ENCODE measurements around the gene MGAT3. TPM values are rescaled to one million over a fixed set of nuclear protein-coding genes. Genes with fewer than 3 reads are reported as not detected.

MGAT3 gene
- total RNA-seq, 1 donor from 2014 or later: 32.7 TPM

- no peaks in the 10 kb centered on the region for H3K27me3 Mint-ChIP-seq
- H3K36me3 Mint-ChIP-seq (ENCODE audit: insufficient read depth): no peaks in the 10 kb centered on the region
- no peak for TF ChIP-seq CTCF (IDR thresholded peaks at IDR 0.05; ENCODE audit: unreplicated experiment)
- peak overlapping the region; percentile 60 for H3K4me3 Mint-ChIP-seq (ENCODE audit: low read depth)
- H3K4me1 Mint-ChIP-seq (ENCODE audit: low read depth): peaks cover 56% of the 10 kb centered on the region
- peak overlapping the region; percentile 96 for H3K27ac Mint-ChIP-seq
- no peak for DNase-seq (ENCODE audit: low spot score, unreplicated experiment)
- no peaks in the 10 kb centered on the region for H3K9me3 Mint-ChIP-seq (ENCODE audit: low read depth)
These were observed 13.9 kb downstream of the MGAT3 start for GRCh38 chr22:39470451-39471291.

- H3K9me3 Mint-ChIP-seq (ENCODE audit: low read depth): no peaks in the 10 kb centered on the region
- H3K27ac Mint-ChIP-seq: peak overlapping the region; percentile 96
- peaks cover 58% of the 10 kb centered on the region for H3K4me1 Mint-ChIP-seq (ENCODE audit: low read depth)
- H3K4me3 Mint-ChIP-seq (ENCODE audit: low read depth): peak overlapping the region; percentile 60
- no peaks in the 10 kb centered on the region for H3K27me3 Mint-ChIP-seq
- no peaks in the 10 kb centered on the region for H3K36me3 Mint-ChIP-seq (ENCODE audit: insufficient read depth)
- DNase-seq (ENCODE audit: low spot score, unreplicated experiment): no peak
- no peak for TF ChIP-seq CTCF (IDR thresholded peaks at IDR 0.05; ENCODE audit: unreplicated experiment)
These were observed 14.7 kb downstream of the MGAT3 start for GRCh38 chr22:39471381-39472141.

- H3K36me3 Mint-ChIP-seq (ENCODE audit: insufficient read depth): no peaks in the 10 kb centered on the region
- H3K27ac Mint-ChIP-seq: peak overlapping the region; percentile 96
- H3K4me1 Mint-ChIP-seq (ENCODE audit: low read depth): peaks cover 58% of the 10 kb centered on the region
- no peaks in the 10 kb centered on the region for H3K9me3 Mint-ChIP-seq (ENCODE audit: low read depth)
- DNase-seq (ENCODE audit: low spot score, unreplicated experiment): no peak
- H3K27me3 Mint-ChIP-seq: no peaks in the 10 kb centered on the region
- TF ChIP-seq CTCF (IDR thresholded peaks at IDR 0.05; ENCODE audit: unreplicated experiment): no peak
- H3K4me3 Mint-ChIP-seq (ENCODE audit: low read depth): peak overlapping the region; percentile 57
These were observed 16.1 kb downstream of the MGAT3 start for GRCh38 chr22:39472570-39473556.

GRCh38 chr22:39473851-39474250 is 17.0 kb downstream of the MGAT3 start:
- no peak for DNase-seq (ENCODE audit: low spot score, unreplicated experiment)
- H3K36me3 Mint-ChIP-seq (ENCODE audit: insufficient read depth): no peaks in the 10 kb centered on the region
- H3K9me3 Mint-ChIP-seq (ENCODE audit: low read depth): no peaks in the 10 kb centered on the region
- peaks cover 58% of the 10 kb centered on the region for H3K4me1 Mint-ChIP-seq (ENCODE audit: low read depth)
- H3K4me3 Mint-ChIP-seq (ENCODE audit: low read depth): no peak overlapping the region
- H3K27me3 Mint-ChIP-seq: no peaks in the 10 kb centered on the region
- TF ChIP-seq CTCF (IDR thresholded peaks at IDR 0.05; ENCODE audit: unreplicated experiment): no peak
- H3K27ac Mint-ChIP-seq: no peak overlapping the region

Measured in progenitor cell of endocrine pancreas (in vitro differentiated cells).